Loucy (cell line): ENCODE measurements around the gene NDUFS7.

Source experiments
- CTCF ChIP-seq: fragments of 200-600 bp; sonication (generic); conservative IDR thresholded peaks from 2 replicates; pipeline ENCODE4 v1.5.1; 2014; ENCODE audit warnings: mild to moderate bottlenecking, antibody characterized with exemption, low read length
- EZH2phosphoT487 ChIP-seq: fragments of 200-600 bp; IDR thresholded peaks from 2 replicates; pipeline ENCODE4 v1.6.1; 2018; ENCODE audit warnings: antibody characterized with exemption, mild to moderate bottlenecking, moderate library complexity, borderline replicate concordance

GRCh38 chr19:1366899-1367870 lies 16.5 kb upstream of the NDUFS7 start:
- TF ChIP-seq CTCF: no peak
- no peak for TF ChIP-seq EZH2phosphoT487
